HG03575 (cell line): ENCODE data around the gene DSC1.

Source experiments
- ATAC-seq: cut with Tn5 transposase; IDR thresholded peaks from one replicate; pipeline ENCODE4 v1.9.1; 2021; ENCODE audit not compliant: unreplicated experiment, insufficient number of reproducible peaks, low FRiP score; ENCODE audit errors: extremely low read depth

DSC1 gene

DNA sequence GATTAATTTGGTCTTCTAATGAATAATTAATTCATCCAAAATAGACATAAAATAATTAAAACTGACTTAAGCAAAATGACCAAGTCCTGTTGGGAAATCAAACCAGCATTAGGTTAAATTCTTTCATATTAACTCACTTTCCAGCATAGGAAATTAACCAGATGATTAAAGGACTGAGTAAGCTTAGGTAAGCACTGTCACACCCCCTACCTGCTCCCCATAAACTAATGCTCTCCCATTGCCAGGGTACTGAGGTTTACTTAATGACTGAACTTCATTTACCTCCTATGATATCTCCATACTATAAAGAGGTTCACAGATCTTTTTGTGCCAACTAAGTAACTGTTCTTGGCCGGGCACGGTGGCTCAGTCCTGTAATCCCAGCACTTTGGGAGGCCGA is 74.1 kb downstream of the DSC1 start:
- ATAC-seq = no peak

DNA sequence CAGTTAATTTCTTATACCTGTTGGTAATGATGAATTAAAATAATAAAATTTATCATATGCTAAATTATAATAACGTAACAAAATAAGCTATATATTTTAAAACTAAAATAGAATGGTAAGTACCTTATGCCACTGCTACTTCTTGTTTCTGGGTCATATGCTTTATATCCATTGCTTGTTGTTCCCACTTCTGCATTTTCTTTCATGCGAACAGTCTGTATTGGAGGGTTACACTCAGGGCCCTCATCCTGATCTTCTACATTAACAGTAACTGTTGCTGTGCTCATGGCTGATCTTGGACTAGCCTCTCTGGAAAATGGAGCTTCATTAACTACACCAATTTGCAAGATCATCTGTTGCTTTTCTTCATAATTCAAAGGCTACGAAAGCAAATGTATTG is 82.7 kb downstream of the DSC1 start:
- no peak for ATAC-seq
